Activated T-helper 17 cell treated with anti-CD3 and anti-CD28 coated beads, Interleukin-2, amount 50 U/mL, for 72 hours (primary cell): ENCODE data around the gene RFPL3. TPM values are rescaled to one million over a fixed set of nuclear protein-coding genes. Genes with fewer than 3 reads are reported as not detected.
"Not testable (repeated sequence)": the region's sequence is repeated elsewhere in the genome, so short reads cannot be mapped to it uniquely, and the experiment has no call there.

Experiments
- ATAC-seq: fragments of 150-1000 bp; cut with Tn5 transposase; replicated peaks from 2 replicates; pipeline ENCODE4 v1.10.0; 2021; ENCODE audit warnings: mild to moderate bottlenecking, moderate library complexity
- H3K27ac Mint-ChIP-seq: one replicate; pipeline ENCODE4 v1.8.0; 2022; ENCODE audit warnings: mixed read lengths
- H3K27me3 Mint-ChIP-seq: one replicate; pipeline ENCODE4 v1.8.0; 2022; ENCODE audit warnings: mixed read lengths
- H3K36me3 Mint-ChIP-seq: one replicate; pipeline ENCODE4 v1.8.0; 2022; ENCODE audit warnings: low read depth, mild to moderate bottlenecking, mixed read lengths
- H3K4me1 Mint-ChIP-seq: one replicate; pipeline ENCODE4 v1.8.0; 2022; ENCODE audit warnings: mixed read lengths
- H3K4me3 Mint-ChIP-seq: one replicate; pipeline ENCODE4 v1.8.0; 2022; ENCODE audit warnings: mild to moderate bottlenecking, mixed read lengths
- H3K9me3 Mint-ChIP-seq: one replicate; pipeline ENCODE4 v1.8.0; 2022; ENCODE audit warnings: mixed read lengths
- total RNA-seq, 2 donors: library from RNA; stranded (reverse); gene quantifications; one replicate each; pipeline ENCODE4 v1.2.3, GENCODE V29; 2022

The RFPL3 gene
- total RNA-seq, 2 donors from 2014 or later: not detected

DNA sequence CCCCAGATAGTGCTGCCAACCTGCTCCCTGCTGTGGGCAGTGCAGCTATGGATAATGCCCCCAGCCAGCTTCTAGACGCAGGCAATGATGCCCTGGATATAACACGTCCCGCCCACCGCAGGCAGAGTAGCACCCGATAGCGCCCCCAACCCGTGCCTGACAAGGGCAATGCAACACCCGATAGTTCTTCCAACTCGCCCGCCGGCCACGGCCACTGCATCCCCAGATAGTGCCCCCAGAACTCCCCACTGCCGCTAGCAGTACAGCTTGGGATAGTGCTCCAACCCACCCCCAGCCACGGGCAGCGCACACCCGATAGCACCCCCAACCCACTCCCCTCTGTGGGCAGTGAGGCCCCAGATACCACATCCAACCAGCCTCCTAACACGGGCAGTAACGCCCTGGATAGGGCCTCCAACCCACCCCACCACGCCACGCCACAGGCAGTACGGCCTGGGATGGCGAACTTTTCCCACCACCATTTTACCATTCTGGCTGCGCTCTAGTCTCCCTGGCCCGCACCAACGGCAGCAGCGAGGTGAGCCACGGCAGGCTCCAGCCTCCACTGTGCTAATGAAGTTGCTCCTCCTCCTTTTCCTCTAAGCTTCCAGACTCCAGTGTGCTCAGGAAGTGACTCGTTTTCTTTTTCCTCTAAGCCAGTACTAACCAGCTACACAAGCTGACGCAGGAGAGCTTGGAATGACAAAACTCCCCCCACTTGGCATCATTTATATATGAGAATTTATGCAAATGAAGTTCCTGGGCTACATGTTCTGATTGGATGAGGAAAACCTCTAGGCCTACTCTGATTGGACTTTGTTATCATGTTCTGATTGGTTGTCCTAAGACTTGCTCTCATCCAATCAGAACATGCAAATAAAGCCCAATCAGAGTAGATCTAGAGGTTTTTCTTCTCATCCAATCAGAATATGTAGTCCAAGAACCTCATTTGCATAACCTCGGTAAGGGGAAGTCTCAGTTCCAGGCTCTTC, 3.0 kb upstream of the RFPL3 start:
- H3K4me1 Mint-ChIP-seq: no peaks in the 10 kb centered on the region
- no peaks in the 10 kb centered on the region for H3K36me3 Mint-ChIP-seq
- H3K9me3 Mint-ChIP-seq: peaks cover 4% of the 10 kb centered on the region
- no peak overlapping the region for H3K27ac Mint-ChIP-seq
- ATAC-seq: peak; percentile 76
- H3K4me3 Mint-ChIP-seq: no peak overlapping the region
- H3K27me3 Mint-ChIP-seq: no peaks in the 10 kb centered on the region

- Mint-ChIP-seq H3K27ac (no peak overlapping the region), H3K4me3 (no peak overlapping the region), H3K27me3 (no peaks in the 10 kb centered on the region), H3K9me3 (peaks cover 4% of the 10 kb centered on the region), H3K36me3 (no peaks in the 10 kb centered on the region), H3K4me1 (no peaks in the 10 kb centered on the region)
- ATAC-seq: no peak
Observed at GRCh38 chr22:32355760-32356159, 1.9 kb upstream of the RFPL3 start.

DNA sequence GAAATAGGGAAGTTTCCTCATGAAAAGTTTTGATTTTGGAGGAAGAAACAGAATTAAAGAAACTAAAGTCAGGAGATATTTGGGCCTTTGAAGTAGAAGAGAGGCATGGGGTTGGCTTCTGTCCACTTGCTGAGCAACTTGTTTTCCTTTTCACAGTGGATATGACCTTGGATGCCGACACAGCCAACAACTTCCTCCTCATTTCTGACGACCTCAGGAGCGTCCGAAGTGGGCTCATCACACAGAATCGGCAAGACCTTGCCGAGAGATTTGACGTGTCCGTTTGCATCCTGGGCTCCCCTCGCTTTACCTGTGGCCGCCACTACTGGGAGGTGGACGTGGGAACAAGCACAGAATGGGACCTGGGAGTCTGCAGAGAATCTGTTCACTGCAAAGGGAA, 2.4 kb downstream of the RFPL3 start:
- not testable (repeated sequence) for H3K27ac Mint-ChIP-seq, H3K27me3 Mint-ChIP-seq, ATAC-seq, H3K4me1 Mint-ChIP-seq, H3K4me3 Mint-ChIP-seq, H3K36me3 Mint-ChIP-seq, H3K9me3 Mint-ChIP-seq

- H3K9me3 Mint-ChIP-seq: no peaks in the 10 kb centered on the region
- no peaks in the 10 kb centered on the region for H3K36me3 Mint-ChIP-seq
- H3K27ac Mint-ChIP-seq: no peak overlapping the region
- H3K4me1 Mint-ChIP-seq: no peaks in the 10 kb centered on the region
- ATAC-seq: no peak
- no peaks in the 10 kb centered on the region for H3K27me3 Mint-ChIP-seq
- H3K4me3 Mint-ChIP-seq: no peak overlapping the region
Observed at GRCh38 chr22:32361257-32361656, 3.6 kb downstream of the RFPL3 start.

GRCh38 chr22:32364210-32364609, 6.5 kb downstream of the RFPL3 start:
- no peaks in the 10 kb centered on the region for H3K27me3 Mint-ChIP-seq
- H3K9me3 Mint-ChIP-seq: no peaks in the 10 kb centered on the region
- H3K36me3 Mint-ChIP-seq: no peaks in the 10 kb centered on the region
- no peaks in the 10 kb centered on the region for H3K4me1 Mint-ChIP-seq
- no peak overlapping the region for H3K4me3 Mint-ChIP-seq
- ATAC-seq: no peak
- H3K27ac Mint-ChIP-seq: no peak overlapping the region

GRCh38 chr22:32375678-32376450, 18.2 kb downstream of the RFPL3 start:
- no peak for ATAC-seq
- Mint-ChIP-seq H3K27ac (no peak overlapping the region), H3K27me3 (no peaks in the 10 kb centered on the region), H3K9me3 (no peaks in the 10 kb centered on the region), H3K4me3 (no peak overlapping the region), H3K36me3 (no peaks in the 10 kb centered on the region), H3K4me1 (no peaks in the 10 kb centered on the region)

GRCh38 chr22:32376681-32377080, 19.0 kb downstream of the RFPL3 start:
- Mint-ChIP-seq H3K27ac (no peak overlapping the region), H3K27me3 (no peaks in the 10 kb centered on the region), H3K9me3 (no peaks in the 10 kb centered on the region), H3K4me3 (no peak overlapping the region), H3K4me1 (no peaks in the 10 kb centered on the region), H3K36me3 (no peaks in the 10 kb centered on the region)
- no peak for ATAC-seq

DNA sequence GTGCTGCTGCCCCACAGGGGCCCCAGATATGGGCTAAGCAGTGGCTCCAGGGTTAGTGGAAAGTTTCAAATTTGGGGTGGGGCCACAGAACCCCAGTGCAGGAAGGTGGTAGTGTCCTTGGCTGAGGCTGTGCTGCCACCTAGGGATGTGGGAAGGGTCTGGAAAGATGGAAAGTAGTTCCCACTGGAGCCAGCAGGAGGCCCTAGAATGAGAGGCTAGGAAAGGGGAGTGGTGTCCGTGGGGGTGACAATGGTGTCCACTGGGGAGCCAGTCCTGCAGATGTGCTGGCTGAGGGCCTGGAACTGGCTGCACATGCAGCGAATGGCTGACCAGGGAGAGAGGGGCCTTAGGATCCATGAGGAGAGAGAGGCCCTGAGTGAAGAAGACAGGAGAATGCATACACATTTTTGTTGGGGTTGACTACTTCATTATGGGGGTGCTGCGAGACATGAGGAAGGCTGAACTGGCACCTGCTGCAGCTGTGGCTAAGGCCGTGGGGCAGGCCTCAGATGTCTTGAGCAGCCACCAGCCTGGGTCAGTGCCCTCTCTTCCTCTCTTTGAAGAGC, 21.1 kb downstream of the RFPL3 start:
- no peaks in the 10 kb centered on the region for H3K9me3 Mint-ChIP-seq
- no peak overlapping the region for H3K27ac Mint-ChIP-seq
- peak; percentile 35 for ATAC-seq
- no peaks in the 10 kb centered on the region for H3K4me1 Mint-ChIP-seq
- no peaks in the 10 kb centered on the region for H3K36me3 Mint-ChIP-seq
- H3K27me3 Mint-ChIP-seq: no peaks in the 10 kb centered on the region
- no peak overlapping the region for H3K4me3 Mint-ChIP-seq

DNA sequence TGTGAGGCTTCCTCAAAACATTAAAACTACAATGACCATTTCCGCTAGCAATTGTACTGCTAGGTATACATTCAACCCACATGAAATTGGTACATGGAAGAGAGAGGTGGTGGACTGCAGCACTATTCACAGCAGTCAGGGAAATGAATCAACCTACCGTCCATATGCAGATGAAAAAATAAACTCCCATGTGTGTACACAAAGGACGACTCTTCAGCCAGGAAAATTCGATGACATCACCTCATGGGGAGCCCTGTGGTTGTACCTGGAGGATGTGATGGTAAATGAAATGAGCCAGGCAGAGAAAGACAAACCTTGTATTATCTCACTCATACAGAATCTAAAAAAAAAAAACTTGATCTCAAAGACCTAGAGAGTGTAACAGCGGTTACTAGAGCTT, 23.3 kb downstream of the RFPL3 start:
- Mint-ChIP-seq H3K9me3 (no peaks in the 10 kb centered on the region), H3K4me1 (no peaks in the 10 kb centered on the region), H3K36me3 (peaks cover 4% of the 10 kb centered on the region), H3K27ac (no peak overlapping the region), H3K4me3 (no peak overlapping the region), H3K27me3 (no peaks in the 10 kb centered on the region)
- ATAC-seq: no peak

GRCh38 chr22:32385681-32386080, 28.0 kb downstream of the RFPL3 start:
- no peak for ATAC-seq
- Mint-ChIP-seq H3K36me3 (peaks cover 51% of the 10 kb centered on the region), H3K4me1 (no peaks in the 10 kb centered on the region), H3K4me3 (no peak overlapping the region), H3K27ac (no peak overlapping the region), H3K27me3 (no peaks in the 10 kb centered on the region), H3K9me3 (no peaks in the 10 kb centered on the region)

- H3K36me3 Mint-ChIP-seq: peaks cover 91% of the 10 kb centered on the region
- no peaks in the 10 kb centered on the region for H3K27me3 Mint-ChIP-seq
- H3K9me3 Mint-ChIP-seq: no peaks in the 10 kb centered on the region
- peak overlapping the region; percentile 33 for H3K27ac Mint-ChIP-seq
- H3K4me3 Mint-ChIP-seq: no peak overlapping the region
- ATAC-seq: no peak
- H3K4me1 Mint-ChIP-seq: no peaks in the 10 kb centered on the region
Observed at GRCh38 chr22:32389685-32390084, 32.0 kb downstream of the RFPL3 start.

GRCh38 chr22:32395107-32395506, 37.4 kb downstream of the RFPL3 start:
- ATAC-seq: peak; percentile 79
- Mint-ChIP-seq H3K9me3 (no peaks in the 10 kb centered on the region), H3K27ac (peak overlapping the region; percentile 46), H3K4me1 (no peaks in the 10 kb centered on the region), H3K36me3 (peaks cover 100% of the 10 kb centered on the region), H3K27me3 (no peaks in the 10 kb centered on the region), H3K4me3 (no peak overlapping the region)

GRCh38 chr22:32396255-32396654, 38.6 kb downstream of the RFPL3 start:
- Mint-ChIP-seq H3K27me3 (no peaks in the 10 kb centered on the region), H3K9me3 (no peaks in the 10 kb centered on the region), H3K36me3 (peaks cover 100% of the 10 kb centered on the region), H3K27ac (no peak overlapping the region), H3K4me3 (no peak overlapping the region), H3K4me1 (no peaks in the 10 kb centered on the region)
- no peak for ATAC-seq

- no peak overlapping the region for H3K4me3 Mint-ChIP-seq
- no peak overlapping the region for H3K27ac Mint-ChIP-seq
- no peaks in the 10 kb centered on the region for H3K27me3 Mint-ChIP-seq
- ATAC-seq: no peak
- no peaks in the 10 kb centered on the region for H3K4me1 Mint-ChIP-seq
- H3K9me3 Mint-ChIP-seq: no peaks in the 10 kb centered on the region
- H3K36me3 Mint-ChIP-seq: peaks cover 100% of the 10 kb centered on the region
Observed at GRCh38 chr22:32396746-32397145, 39.1 kb downstream of the RFPL3 start.
